Measurements from ENCODE around the gene PLCB3. TPM values are rescaled to one million over a fixed set of nuclear protein-coding genes. Genes with fewer than 3 reads are reported as not detected.

Gene PLCB3
- total RNA-seq, 1 experiment from 2014 or later = 41.2 TPM

DNA sequence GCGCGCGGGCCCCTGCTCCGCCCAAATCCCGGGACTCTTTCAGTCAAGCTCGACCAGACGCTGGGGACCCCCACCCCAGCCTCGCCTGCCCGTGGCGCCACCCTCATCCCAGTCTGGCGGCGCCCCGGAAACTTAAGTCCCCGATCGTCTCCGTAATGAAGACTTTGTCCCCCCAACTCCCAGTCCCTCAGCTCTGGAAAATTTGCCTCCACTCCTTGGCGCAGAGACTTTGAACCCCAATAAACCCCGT lies 348 bp downstream of the PLCB3 start:
- Histone ChIP-seq H3K9me3 (ENCODE audit: control insufficient read depth, insufficient read depth, low read depth, low read length) (no peaks in the 10 kb centered on the region), H3K27ac (ENCODE audit: low read length) (peak overlapping the region; percentile 89), H3K27me3 (ENCODE audit: control insufficient read depth, insufficient read depth, low read length) (no peaks in the 10 kb centered on the region), H3K36me3 (ENCODE audit: control insufficient read depth, insufficient read depth, low read length) (peaks cover 3% of the 10 kb centered on the region; the same call in 1 of the 2 replicates), H3K4me3 (ENCODE audit: low read depth in 2 of 2, low read length in 2 of 2) (peak overlapping the region; percentile 84 to 90), H3K4me1 (ENCODE audit: control insufficient read depth, insufficient read depth, low read length) (peaks cover 41% of the 10 kb centered on the region)
- TF ChIP-seq SIN3A (IDR thresholded peaks at IDR 0.05; ENCODE audit: borderline replicate concordance, insufficient read depth, low read depth, low read length) = no peak
- TF ChIP-seq, protein P1, sequence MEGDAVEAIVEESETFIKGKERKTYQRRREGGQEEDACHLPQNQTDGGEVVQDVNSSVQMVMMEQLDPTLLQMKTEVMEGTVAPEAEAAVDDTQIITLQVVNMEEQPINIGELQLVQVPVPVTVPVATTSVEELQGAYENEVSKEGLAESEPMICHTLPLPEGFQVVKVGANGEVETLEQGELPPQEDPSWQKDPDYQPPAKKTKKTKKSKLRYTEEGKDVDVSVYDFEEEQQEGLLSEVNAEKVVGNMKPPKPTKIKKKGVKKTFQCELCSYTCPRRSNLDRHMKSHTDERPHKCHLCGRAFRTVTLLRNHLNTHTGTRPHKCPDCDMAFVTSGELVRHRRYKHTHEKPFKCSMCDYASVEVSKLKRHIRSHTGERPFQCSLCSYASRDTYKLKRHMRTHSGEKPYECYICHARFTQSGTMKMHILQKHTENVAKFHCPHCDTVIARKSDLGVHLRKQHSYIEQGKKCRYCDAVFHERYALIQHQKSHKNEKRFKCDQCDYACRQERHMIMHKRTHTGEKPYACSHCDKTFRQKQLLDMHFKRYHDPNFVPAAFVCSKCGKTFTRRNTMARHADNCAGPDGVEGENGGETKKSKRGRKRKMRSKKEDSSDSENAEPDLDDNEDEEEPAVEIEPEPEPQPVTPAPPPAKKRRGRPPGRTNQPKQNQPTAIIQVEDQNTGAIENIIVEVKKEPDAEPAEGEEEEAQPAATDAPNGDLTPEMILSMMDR (IDR thresholded peaks at IDR 0.05) = no peak
- TF ChIP-seq, protein P2, sequence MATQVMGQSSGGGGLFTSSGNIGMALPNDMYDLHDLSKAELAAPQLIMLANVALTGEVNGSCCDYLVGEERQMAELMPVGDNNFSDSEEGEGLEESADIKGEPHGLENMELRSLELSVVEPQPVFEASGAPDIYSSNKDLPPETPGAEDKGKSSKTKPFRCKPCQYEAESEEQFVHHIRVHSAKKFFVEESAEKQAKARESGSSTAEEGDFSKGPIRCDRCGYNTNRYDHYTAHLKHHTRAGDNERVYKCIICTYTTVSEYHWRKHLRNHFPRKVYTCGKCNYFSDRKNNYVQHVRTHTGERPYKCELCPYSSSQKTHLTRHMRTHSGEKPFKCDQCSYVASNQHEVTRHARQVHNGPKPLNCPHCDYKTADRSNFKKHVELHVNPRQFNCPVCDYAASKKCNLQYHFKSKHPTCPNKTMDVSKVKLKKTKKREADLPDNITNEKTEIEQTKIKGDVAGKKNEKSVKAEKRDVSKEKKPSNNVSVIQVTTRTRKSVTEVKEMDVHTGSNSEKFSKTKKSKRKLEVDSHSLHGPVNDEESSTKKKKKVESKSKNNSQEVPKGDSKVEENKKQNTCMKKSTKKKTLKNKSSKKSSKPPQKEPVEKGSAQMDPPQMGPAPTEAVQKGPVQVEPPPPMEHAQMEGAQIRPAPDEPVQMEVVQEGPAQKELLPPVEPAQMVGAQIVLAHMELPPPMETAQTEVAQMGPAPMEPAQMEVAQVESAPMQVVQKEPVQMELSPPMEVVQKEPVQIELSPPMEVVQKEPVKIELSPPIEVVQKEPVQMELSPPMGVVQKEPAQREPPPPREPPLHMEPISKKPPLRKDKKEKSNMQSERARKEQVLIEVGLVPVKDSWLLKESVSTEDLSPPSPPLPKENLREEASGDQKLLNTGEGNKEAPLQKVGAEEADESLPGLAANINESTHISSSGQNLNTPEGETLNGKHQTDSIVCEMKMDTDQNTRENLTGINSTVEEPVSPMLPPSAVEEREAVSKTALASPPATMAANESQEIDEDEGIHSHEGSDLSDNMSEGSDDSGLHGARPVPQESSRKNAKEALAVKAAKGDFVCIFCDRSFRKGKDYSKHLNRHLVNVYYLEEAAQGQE (IDR thresholded peaks at IDR 0.05; ENCODE audit: insufficient read depth in 1 of 2, low read depth in 2 of 2, low read length in 1 of 2) = no peak
- TF ChIP-seq TCF7L2 (IDR thresholded peaks at IDR 0.05; ENCODE audit: low read depth, low read length) = no peak
- TF ChIP-seq POLR2AphosphoS5 (IDR thresholded peaks at IDR 0.05; ENCODE audit: low read depth, low read length) = no peak
- ATAC-seq = no peak
- intact Hi-C loops (cut with micrococcal nuclease; ENCODE audit: unreplicated experiment) (no loop called here), in situ Hi-C loops (cut with HindIII; ENCODE audit: low pct_unique_long_range_greater_than_20kb, low sequenced_read_pairs) (no loop called here)
- DNase-seq (ENCODE audit: low read depth, low spot score) = no peak
- BruUV-seq (replicated peaks) = no TSS peak
- ChIA-PET POLR2A (no interaction called here), CTCF (interaction anchor here (0.5 to 1.8 kb wide), 6 partner anchors 8 to 69 kb away, joined by 3 to 12 read pairs (median 4); no protein-coding TSS in a partner anchor)

DNA sequence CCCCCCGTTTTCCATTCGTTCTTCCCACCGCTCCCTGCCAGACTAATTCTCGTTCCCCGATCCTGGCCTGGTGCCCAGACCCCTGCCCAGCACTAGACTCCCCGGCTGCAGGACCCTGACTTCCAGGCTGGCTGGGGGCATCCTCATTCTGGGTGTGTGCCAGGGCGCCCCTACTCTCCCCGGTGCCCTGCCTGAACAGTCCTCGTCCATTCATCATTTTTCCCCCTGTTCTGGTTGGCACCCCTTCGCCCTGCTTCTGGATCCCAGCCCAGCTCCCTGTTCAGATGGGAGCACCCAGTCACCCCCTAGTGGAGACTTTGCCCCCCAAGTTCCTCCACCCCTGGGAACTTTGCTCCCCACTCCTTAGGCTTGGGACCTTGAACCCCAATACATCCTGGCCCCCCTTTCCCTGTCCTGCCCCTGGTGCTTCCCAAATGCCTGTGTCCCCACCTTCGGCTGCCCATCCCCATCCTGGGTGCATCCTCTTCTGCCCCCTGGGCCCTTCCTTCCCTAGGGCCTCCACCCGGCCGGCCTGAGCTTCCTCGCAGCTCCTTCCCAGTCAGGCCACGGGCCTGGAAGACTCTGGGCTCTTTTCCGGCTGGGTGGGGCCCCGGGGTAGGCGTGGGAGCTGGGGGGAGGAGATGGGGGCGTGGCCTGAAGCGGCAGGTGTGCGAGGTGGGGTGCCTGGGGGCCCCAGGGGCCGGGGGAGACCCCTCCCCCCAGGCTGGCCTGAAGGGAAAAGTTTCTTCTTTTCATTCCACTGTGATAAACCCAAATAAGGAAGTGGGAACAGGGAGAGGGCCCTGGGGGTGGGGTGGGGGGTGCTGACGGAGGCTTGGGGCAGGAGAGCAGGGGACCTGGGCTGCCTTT lies 908 bp downstream of the PLCB3 start:
- H3K4me1 ChIP-seq (ENCODE audit: control insufficient read depth, insufficient read depth, low read length) = peaks cover 41% of the 10 kb centered on the region
- no TSS peak for BruUV-seq (replicated peaks)

More for the DNA sequence above, 908 bp downstream of the PLCB3 start:
- Histone ChIP-seq H3K4me3 (ENCODE audit: low read depth in 2 of 2, low read length in 2 of 2) (peak overlapping the region; percentile 84 to 90), H3K27ac (ENCODE audit: low read length) (peak overlapping the region; percentile 89), H3K27me3 (ENCODE audit: control insufficient read depth, insufficient read depth, low read length) (no peaks in the 10 kb centered on the region), H3K9me3 (ENCODE audit: control insufficient read depth, insufficient read depth, low read depth, low read length) (no peaks in the 10 kb centered on the region), H3K36me3 (ENCODE audit: control insufficient read depth, insufficient read depth, low read length) (peaks cover 3% of the 10 kb centered on the region; the same call in 1 of the 2 replicates)
- ChIA-PET CTCF (interaction anchor here (0.5 to 1.8 kb wide), 11 partner anchors 9 to 1800 kb away, joined by 3 to 12 read pairs (median 5); partner anchors contain the start of gene SF3B2), POLR2A (interaction anchor here (0.6 to 0.7 kb wide), 2 partner anchors 18 to 48 kb away, joined by 5 to 6 read pairs; no protein-coding TSS in a partner anchor)
- intact Hi-C loops (cut with micrococcal nuclease; ENCODE audit: unreplicated experiment) (no loop called here), in situ Hi-C loops (cut with HindIII; ENCODE audit: low pct_unique_long_range_greater_than_20kb, low sequenced_read_pairs) (no loop called here)
- ATAC-seq = peak; percentile 50
- no peak for DNase-seq (ENCODE audit: low read depth, low spot score)
- TF ChIP-seq SIN3A (IDR thresholded peaks at IDR 0.05; ENCODE audit: borderline replicate concordance, insufficient read depth, low read depth, low read length) (no peak), POLR2AphosphoS5 (IDR thresholded peaks at IDR 0.05; ENCODE audit: low read depth, low read length) (peak; percentile 33; the same call in 1 of the 2 replicates)
- TF ChIP-seq, protein P2 (IDR thresholded peaks at IDR 0.05; ENCODE audit: insufficient read depth in 1 of 2, low read depth in 2 of 2, low read length in 1 of 2) = no peak

Measured in Panc1 (cell line).